Measurements from ENCODE around the gene PIM3.

The PIM3 gene

GRCh38 chr22:49956914-49957825, 3.4 kb upstream of the PIM3 start:
- DNase-seq, result no peak

GRCh38 chr22:49957826-49958365, 2.7 kb upstream of the PIM3 start:
- no peak for DNase-seq

GRCh38 chr22:49958366-49958921, 2.1 kb upstream of the PIM3 start:
- DNase-seq, result no peak

GRCh38 chr22:49958931-49959781, 1.4 kb upstream of the PIM3 start:
- DNase-seq, result no peak

- DNase-seq, result no peak
Measured at GRCh38 chr22:49959782-49960158, 802 bp upstream of the PIM3 start.

- peak in 1 of 2 donors; percentile 44 for DNase-seq
Measured at GRCh38 chr22:49961005-49961600, 531 bp downstream of the PIM3 start.

GRCh38 chr22:49961601-49962011, 1.0 kb downstream of the PIM3 start:
- no peak for DNase-seq

GRCh38 chr22:49962012-49962750, 1.6 kb downstream of the PIM3 start:
- peak; percentile 87 for DNase-seq

GRCh38 chr22:49962751-49963646, 2.4 kb downstream of the PIM3 start:
- DNase-seq, result peak; percentile 18 to 33

GRCh38 chr22:49963647-49964026, 3.1 kb downstream of the PIM3 start:
- peak in 1 of 2 donors; percentile 24 for DNase-seq

GRCh38 chr22:49964136-49965090, 3.8 kb downstream of the PIM3 start:
- DNase-seq, result peak; percentile 26 to 35

- peak; percentile 32 to 39 for DNase-seq
Measured at GRCh38 chr22:49965091-49966040, 4.8 kb downstream of the PIM3 start.

GRCh38 chr22:49966041-49966773, 5.6 kb downstream of the PIM3 start:
- peak; percentile 29 to 33 for DNase-seq

GRCh38 chr22:49966774-49967705, 6.5 kb downstream of the PIM3 start:
- peak; percentile 36 to 43 for DNase-seq

GRCh38 chr22:49967706-49968208, 7.2 kb downstream of the PIM3 start:
- DNase-seq, result peak in 1 of 2 donors; percentile 32

GRCh38 chr22:49968313-49968830, 7.8 kb downstream of the PIM3 start:
- DNase-seq, result peak in 1 of 2 donors; percentile 25

Data from activated CD4-positive, alpha-beta T cell treated with anti-CD3 and anti-CD28 coated beads for 4 hours (primary cell).